GM04503 (cell line): ENCODE data around the gene SLC6A18.

Source experiments
- DNase-seq: peaks from one replicate; pipeline ENCODE4 v3.0.0-alpha.2; 2012; ENCODE audit warnings: low read depth

The SLC6A18 gene

DNA sequence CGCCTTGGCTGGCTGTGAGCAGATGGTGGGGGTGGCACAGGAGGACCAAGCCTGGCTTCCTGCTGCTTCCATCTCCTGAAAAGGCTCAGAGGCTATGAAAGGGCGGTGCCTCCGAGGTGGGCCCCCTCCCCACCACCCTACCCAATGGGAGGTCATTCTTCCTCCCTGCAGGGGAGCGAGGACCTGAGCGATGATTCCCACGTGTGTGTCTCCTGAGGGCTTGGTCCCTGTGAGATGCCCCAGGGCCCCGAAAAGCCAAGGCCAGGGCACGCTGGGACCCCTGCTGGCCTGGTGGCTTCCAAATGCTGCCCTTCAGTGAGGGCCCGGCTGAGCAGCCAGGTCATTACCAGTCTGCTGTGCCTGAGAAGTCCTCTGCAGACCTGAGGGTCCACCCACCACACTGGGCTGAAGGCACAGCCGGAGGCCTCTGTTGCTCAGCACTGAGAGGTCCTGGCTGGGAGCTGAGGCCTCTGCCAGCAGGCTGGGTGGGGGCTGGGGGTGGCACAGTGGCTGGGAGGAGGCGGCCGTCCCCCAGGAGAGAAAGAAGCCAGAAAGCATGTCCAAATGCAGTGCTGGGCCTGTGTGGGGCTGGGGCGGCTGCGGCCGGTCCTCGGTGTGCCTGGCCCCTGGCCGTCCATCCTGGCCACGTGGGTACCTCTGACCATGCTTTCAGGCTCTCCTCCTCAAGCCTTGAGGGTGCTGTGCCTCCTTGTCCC, 37.8 kb upstream of the SLC6A18 start:
- no peak for DNase-seq

DNA sequence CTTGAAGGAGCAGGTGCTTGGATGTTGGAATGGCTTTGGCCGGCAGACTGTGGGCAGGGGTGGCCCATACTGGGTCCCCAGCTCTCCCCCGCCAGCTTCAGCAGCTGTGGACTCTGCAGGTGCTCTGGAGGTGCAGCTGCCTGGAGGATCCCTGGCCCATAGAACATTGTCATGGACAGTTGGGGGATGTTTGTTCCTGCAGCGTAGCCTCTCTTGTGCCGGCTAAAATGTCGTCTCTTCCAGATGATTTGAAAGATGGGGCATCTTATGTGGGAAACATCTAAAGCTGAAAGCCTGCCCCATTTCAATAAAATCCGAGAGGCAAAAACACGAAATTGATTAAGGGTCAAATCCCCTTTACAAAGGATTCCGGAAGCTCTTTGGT, 37.2 kb upstream of the SLC6A18 start:
- no peak for DNase-seq

DNA sequence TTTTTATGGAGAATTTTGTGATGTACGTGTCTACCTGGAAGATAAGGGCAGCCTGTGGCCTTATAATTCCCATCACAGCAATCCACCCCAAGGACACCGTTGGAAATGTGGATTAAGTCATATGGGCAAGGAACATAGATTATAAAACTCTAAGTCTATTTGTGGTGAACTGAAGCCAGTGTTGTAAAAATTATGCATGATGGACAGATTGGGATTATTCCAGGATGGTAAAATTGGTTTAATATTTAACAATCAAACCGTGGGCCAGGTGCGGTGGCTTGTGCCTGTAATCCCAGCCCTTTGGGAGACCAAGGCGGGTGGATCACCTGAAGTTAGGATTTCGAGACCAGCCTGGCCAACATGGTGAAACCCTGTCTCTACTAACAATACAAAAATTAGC, 36.7 kb upstream of the SLC6A18 start:
- no peak for DNase-seq

DNA sequence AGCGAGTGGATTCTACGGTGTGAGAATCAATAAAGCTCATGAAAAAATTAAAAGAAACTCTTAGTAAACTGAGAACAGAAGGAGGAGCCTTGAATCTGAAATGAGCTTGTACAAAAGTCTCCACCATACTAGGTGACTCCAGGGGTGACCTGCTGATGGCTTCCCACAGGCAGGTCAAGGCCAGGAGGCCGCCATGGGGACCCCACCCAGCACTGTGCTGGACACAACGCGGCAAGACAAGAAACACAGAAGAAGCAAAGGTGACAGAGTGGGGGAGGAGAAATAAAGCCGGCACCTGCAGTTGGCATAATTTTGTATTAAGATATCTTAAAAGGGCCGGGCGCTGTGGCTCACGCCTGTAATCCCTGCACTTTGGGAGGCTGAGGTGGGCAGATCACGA, 35.9 kb upstream of the SLC6A18 start:
- DNase-seq, result no peak

GRCh38 chr5:1190278-1190677, 34.9 kb upstream of the SLC6A18 start:
- no peak for DNase-seq

DNA sequence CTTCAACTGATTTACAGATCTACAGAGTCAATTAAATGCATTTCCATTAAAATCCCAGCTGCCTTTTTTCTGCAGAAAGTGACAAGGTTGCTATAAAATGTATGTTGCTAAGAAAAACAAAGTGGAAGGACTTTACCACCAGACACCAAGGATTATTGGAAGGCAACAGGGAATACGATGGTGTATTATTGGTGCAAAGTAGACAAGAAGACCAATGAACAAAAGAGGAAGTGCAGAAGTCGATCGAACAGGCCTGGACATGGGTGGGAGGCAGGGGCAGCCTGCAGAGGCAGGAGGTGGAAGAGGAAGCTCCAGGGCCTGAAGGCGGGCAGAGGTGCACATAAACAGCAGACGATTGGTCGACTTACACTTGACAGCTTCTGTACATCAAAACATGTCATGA, 34.3 kb upstream of the SLC6A18 start:
- DNase-seq, result no peak

DNA sequence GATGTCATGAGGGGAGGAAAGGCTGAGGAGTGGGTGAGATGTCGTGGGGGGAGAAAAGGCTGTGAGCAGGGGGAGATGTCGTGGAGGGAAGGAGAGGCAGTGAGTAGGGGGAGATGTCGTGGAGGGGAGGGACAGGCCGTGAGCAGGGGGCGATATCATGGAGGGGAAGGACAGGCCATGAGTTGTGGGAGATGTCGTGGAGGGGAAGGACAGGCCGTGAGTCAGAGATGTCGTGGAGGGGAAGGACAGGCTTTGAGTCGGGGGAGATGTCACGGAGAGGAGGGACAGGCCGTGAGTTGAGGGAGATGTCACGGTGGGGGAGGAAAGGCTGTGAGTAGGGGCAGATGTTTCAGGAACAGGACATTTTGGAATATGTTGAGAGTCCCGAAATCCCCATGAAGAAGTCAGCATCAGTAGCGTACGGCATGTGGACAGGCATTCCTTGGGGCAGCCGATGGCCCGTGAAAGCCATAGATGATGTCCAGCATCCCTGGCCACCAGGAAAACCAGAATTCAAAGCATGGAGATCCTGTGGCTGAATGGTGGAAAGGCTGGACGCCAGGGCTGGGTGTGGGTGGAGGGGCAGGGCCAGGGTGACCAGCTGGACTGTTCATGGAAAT, 32.1 kb upstream of the SLC6A18 start:
- DNase-seq, result no peak

DNA sequence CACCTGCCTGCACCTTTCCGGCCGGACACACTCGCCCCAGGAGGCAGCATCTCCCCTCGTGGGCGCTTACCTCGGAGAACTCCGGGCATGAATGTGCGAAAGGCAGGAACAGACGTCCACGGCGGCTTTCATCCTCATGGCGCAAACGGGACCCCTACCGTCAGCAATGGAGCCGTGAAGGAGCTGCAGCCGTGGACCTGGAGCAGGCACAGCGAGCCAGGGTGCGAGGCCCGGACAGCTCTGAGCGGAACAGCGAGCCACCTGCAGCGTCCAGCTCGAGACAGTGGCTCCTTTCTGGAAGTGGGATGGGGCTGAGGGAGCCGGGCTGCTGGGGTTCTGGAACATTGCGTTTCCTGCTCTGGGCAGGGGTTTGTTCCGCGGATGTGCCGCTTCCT, 31.6 kb upstream of the SLC6A18 start:
- no peak for DNase-seq

DNA sequence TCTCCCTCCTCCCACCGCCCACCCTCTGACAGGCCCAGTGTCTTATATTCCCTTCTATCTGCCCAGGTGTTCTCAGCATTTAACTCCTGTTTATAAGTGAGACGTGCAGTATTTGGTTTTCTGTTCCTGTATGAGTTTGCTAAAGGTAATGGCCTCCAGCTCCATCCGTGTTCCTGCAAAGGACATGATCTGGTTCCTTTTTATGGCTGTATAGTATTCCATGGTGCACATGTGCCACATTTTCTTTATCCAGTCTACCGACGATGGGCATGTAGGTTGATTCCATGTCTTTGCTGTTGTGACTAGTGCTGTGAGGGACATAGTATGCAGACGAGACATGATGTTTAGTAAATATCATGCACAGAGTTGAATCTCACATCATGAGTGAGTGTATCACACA, 30.8 kb upstream of the SLC6A18 start:
- no peak for DNase-seq

DNA sequence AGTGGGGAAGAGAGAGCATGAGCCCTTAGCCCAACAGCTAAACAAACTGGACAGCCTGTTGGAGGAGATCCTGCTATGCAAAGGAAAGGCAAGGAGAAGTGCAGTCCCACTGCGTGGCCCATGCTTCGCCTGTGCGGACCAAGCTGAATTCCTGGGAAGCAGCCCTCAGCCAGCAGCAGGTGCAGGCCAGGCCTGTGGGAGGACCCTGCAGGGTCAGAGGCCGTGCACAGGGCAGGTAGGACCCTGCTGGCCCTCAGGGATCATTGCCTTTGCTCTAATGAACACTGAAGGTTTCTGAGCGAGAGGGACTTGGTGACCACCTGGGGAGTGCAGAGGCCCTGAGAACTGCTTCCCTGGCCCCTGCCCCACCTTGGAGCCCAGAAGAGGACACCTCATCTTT, 29.7 kb upstream of the SLC6A18 start:
- no peak for DNase-seq

DNA sequence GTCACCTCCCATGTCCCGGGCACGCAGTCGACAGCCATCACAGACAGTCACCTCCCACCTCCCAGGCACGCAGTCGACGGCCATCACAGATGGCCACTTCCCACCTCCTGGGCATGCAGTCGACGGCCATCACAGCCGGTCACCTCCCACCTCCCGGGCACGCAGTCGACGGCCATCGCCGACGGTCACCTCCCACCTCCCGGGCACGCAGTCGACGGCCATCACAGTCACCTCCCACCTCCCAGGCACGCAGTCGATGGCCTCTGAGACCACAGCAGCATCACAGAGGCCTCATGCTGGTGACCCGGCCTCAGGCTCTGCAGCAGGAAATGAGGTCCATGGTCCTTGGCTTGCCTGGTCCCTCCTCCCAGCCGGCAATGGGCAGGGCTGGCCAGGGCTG, 29.3 kb upstream of the SLC6A18 start:
- DNase-seq, result no peak

GRCh38 chr5:1196562-1196961, 28.6 kb upstream of the SLC6A18 start:
- no peak for DNase-seq

DNA sequence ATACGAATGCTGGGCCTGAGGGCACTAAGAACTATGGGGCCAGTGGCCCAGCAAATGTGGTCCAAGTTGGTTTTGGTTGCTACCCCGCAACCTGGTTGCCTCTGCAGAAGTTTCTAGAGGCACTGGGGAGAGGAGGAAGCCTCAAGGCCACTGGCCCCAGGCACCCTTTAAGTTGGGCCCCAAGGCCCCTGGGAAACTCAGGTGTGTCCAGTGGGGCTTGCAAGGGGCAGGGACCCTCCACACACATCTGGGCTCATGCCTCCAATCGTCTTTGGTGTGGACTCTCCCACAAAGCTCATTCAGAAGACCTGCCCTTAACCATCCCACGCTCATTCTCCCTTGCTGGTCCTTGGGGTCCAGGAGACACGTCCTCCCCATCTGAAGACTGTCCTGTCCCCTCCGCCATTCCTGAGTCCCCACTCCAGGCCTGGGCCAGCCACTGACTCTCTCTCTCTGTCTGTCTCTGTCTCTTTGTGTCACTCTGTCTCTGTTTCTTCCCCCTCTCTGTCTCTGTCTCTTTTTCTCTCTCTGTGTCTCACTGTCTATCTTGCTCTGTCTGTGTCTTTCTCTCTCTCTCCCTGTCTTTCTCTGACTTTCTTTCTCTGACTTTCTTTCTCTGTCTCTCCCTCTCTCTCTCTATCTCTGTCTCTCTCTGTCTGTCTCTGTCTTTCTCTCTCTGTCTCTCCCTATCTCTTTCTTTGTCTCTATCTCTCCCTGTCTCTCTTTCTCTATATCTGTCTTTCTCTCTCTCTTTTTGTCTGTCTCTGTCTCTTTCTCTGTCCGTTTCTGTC, 27.1 kb upstream of the SLC6A18 start:
- no peak for DNase-seq

GRCh38 chr5:1199340-1199648, 25.9 kb upstream of the SLC6A18 start:
- no peak for DNase-seq

DNA sequence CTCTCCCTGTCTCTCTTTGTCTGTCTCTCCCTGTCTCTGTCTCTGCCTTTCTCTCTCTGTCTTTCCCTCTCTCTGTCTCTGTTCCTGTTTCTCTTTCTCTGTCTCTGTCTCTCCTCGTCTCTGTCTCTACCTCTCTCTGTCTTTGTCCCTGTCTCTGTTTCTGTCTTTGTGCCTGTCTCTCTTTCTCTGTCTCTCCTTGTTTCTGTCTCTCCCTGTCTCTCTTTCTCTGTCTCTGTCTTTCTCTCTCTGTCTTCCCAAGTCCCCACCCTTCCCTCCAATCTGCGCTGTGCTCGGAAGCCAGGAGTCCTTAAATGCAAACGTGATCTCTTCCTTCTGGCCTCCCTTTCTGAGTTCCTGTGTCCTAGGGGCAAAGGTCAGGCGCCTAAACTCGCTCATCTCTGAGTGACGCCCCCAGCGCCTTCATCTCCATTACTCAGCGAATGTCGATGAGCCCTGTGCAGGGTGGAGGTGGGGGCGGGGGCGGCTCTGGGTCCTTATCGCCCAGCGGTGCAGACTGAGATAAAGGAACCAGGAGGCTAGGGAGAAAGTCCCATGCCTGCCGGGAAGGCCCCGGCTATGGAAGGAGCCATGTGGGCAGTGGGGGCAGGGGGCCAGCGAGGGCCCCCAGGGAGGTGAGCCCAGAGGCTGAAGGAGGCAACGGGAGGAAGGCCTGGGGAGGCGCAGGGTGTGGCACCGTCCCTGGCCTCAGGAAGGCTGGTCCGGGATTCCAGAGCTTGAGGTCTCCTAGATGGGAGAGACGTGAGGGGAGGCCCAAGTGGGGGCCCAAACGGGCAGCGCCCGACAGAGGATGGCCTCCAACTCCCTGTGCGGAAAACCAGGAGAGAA, 25.3 kb upstream of the SLC6A18 start:
- no peak for DNase-seq

- DNase-seq, result no peak
Measured at GRCh38 chr5:1200495-1201326, 24.5 kb upstream of the SLC6A18 start.

DNA sequence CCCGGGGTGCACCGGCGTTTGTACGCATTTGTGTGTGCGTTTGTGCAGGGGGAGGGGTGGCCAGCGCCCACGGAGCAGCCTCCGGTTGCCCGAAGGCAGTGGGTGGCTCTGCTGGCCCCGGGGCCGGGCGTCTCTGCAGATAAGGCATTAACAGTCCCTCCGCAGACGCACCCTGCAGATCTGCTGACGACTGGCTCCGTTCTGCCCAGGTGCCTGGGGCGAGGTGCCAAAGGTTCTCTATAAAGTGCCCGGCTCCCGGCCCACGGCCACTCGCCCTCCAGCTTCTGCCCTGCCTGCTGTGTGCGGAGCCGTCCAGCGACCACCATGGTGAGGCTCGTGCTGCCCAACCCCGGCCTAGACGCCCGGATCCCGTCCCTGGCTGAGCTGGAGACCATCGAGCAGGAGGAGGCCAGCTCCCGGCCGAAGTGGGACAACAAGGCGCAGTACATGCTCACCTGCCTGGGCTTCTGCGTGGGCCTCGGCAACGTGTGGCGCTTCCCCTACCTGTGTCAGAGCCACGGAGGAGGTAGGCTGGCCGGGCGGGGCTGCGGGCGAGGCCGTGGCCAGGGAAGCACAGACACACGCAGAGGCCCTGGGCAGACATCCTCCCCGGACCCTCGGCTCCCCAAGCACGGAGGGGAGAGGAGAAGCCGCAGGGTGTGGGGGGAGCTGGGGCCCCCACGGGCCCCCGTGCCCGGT, 23.7 kb upstream of the SLC6A18 start, which contains the start of gene SLC6A19:
TSS of gene SLC6A19 (plus strand) at position 269 of the 699 bp plus-strand sequence. CDS start at position 325, 56 bp downstream.
- DNase-seq, result no peak

GRCh38 chr5:1202026-1202797, 23.0 kb upstream of the SLC6A18 start:
- no peak for DNase-seq

DNA sequence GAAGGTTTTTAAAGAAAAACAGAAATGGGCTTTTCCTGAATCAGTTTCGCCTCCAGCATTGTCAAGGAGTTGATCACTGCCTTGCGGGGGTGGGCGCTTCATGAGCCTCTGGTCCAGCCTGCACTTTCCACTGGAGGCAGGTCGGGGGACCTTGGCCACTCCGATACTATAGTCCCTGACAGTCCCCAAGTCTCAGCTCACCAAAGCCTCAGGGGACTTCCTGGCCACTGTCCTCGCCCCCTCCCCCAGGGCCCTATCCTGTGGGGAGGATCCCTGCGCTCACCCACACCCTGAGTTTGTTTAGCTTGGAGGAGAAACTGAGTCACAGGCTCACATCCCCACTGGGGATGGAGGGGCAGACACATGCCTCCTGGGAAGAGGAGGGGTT, 22.4 kb upstream of the SLC6A18 start:
- no peak for DNase-seq

DNA sequence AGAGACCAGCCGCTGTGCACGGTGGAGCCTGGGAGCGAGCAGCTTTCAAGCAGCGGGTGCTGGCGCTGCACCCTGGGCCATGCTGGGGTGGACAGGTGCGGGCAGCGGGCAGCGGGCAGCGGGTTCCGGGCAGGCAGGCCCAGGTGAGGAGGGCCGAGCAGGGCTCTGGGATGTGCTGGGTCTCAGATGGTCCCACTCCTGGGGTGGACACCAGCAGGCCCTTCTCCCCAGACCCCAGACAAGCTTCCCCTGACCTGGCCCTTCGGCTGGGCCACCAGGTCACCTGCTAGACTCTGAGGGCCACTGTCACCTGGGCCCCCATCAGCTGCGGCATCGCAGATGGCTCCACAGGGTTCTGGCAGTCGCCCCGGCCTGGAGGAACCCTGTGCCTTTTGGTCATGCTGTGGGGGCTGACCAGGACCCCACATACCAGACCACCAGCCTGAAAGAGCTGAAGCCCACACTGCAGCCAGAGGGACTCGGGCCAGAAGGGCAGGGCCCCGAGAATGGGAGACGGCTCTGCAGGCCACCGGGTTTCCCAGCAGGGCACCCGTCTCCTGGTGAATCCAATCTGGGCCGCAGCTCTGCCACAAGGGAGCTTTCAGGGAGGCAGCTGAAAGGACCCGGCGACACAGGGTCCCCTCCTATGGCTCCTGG, 21.7 kb upstream of the SLC6A18 start:
- no peak for DNase-seq
